Stomach (tissue), 4 donors: Measurements from ENCODE around the gene MRPL50.

Source experiments
- EP300 ChIP-seq: sonication (generic); formaldehyde crosslinking; IDR thresholded peaks from one replicate; pipeline ENCODE4 v1.6.1; 2017; ENCODE audit warnings: antibody characterized with exemption
- TF ChIP-seq, protein P1 (sequence below), 7 experiments: fragments of 450-650 bp in 4 of 7; fragments of 200-600 bp in 3 of 7; sonication (generic) in 3 of 7; IDR thresholded peaks; one replicate each; pipeline ENCODE4 v1.5.1; 2016 to 2019; ENCODE audit warnings: antibody characterized with exemption in 7 of 7, control low read depth in 2 of 7, mild to moderate bottlenecking in 1 of 7

DNA sequence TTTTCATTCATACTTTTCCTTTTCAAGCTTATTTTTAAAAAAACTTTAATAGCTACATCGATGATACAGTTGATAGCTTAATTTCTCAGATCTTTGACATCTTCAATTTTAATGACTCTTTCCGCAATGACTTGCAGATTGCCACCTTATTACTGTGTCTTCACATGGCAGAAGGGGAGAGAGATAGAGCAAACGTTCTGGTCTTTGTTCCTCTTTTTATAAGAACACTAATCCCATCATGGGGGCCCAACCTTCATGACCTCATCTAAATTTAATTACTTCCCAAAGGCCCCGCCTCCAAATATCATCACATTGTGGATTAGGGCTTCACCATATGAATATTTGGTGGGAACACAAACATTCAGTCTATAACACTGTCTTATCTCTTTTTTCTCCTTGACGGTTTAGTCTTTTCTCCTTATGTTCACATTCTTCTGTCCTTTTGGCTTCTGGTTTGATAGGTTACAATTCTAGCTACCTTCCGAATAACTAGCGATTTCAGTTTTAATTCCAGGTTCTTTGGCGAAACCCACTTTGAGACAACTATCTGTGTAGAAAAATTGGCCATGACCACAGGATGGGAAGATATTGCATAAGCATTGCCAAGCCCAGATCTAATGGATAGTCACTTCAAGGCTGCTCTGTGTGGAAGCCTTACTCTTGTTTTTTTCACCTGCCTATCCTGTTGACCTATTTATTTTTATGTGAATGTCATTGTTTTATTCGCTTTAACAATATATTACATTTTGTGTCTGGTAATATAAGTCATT is 5.3 kb upstream of the MRPL50 start:
- TF ChIP-seq EP300 = no peak
- TF ChIP-seq, protein P1, sequence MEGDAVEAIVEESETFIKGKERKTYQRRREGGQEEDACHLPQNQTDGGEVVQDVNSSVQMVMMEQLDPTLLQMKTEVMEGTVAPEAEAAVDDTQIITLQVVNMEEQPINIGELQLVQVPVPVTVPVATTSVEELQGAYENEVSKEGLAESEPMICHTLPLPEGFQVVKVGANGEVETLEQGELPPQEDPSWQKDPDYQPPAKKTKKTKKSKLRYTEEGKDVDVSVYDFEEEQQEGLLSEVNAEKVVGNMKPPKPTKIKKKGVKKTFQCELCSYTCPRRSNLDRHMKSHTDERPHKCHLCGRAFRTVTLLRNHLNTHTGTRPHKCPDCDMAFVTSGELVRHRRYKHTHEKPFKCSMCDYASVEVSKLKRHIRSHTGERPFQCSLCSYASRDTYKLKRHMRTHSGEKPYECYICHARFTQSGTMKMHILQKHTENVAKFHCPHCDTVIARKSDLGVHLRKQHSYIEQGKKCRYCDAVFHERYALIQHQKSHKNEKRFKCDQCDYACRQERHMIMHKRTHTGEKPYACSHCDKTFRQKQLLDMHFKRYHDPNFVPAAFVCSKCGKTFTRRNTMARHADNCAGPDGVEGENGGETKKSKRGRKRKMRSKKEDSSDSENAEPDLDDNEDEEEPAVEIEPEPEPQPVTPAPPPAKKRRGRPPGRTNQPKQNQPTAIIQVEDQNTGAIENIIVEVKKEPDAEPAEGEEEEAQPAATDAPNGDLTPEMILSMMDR (IDR thresholded peaks at IDR 0.05) = no peak
